Adrenal gland (tissue), 12 donors: ENCODE data around the gene TPBGL. TPM values are rescaled to one million over a fixed set of nuclear protein-coding genes. Genes with fewer than 3 reads are reported as not detected.

Experiments used
- DNase-seq, 7 donors: peaks; one replicate each; pipeline ENCODE4 v3.0.0-alpha.2; 2019 to 2020
- H3K27ac ChIP-seq, 5 donors: fragments of 200-600 bp; sonication (generic) in 4 of 5; 1 replicate in 3 of 5; 2 replicates in 2 of 5; pipeline versions ENCODE4 v1.5.1 to v1.8.0; 2016 to 2020; ENCODE audit warnings: mild to moderate bottlenecking in 1 of 5
- H3K27me3 ChIP-seq: fragments of 200-600 bp; 2 replicates; pipeline ENCODE4 v1.8.0; 2021
- H3K36me3 ChIP-seq, 2 donors: fragments of 200-600 bp; replicated peaks in 1 of 2; 1 replicate in 1 of 2; 2 replicates in 1 of 2; pipeline versions ENCODE4 v1.5.1 to v1.8.0; 2018 to 2022
- H3K4me1 ChIP-seq, 2 donors: fragments of 200-600 bp; replicated peaks in 1 of 2; 1 replicate in 1 of 2; 2 replicates in 1 of 2; pipeline versions ENCODE4 v1.5.1 to v1.8.0; 2018 to 2021
- H3K4me3 ChIP-seq, 4 donors: fragments of 200-600 bp; sonication (generic) in 3 of 4; one replicate each; pipeline ENCODE4 v1.5.1; 2016 to 2018
- H3K9me3 ChIP-seq, 3 donors: fragments of 200-600 bp; sonication (generic) in 1 of 3; replicated peaks in 1 of 3; 1 replicate in 2 of 3; 2 replicates in 1 of 3; pipeline versions ENCODE4 v1.5.1 to v1.8.0; 2016 to 2021
- CTCF ChIP-seq, 6 experiments: fragments of 450-650 bp in 4 of 6; fragments of 200-600 bp in 2 of 6; sonication (generic) in 1 of 6; IDR thresholded peaks; 1 replicate in 5 of 6; 2 replicates in 1 of 6; pipeline versions ENCODE4 v1.5.1 to v1.8.0; 2016 to 2021; ENCODE audit warnings: antibody characterized with exemption in 6 of 6, mild to moderate bottlenecking in 2 of 6, moderate library complexity in 1 of 6
- POLR2A ChIP-seq, 2 donors: fragments of 450-650 bp; IDR thresholded peaks; one replicate each; pipeline ENCODE4 v1.6.1; 2017; ENCODE audit warnings: antibody characterized with exemption in 2 of 2, mild to moderate bottlenecking in 2 of 2, moderate library complexity in 1 of 2
- WGBS, 4 donors: extraction: QIAGEN DNeasy Blood & Tissue Kit in 2 of 4; methylation state at CpG; one replicate each; pipeline versions ENCODE4 v1.1.5 to v1.1.7; 2013 to 2017; 5-methylcytosine and 5-hydroxymethylcytosine counted together
- intact Hi-C, 2 donors: fragments of 100-400 bp; cut with DNase I; formaldehyde crosslinking; loops; one replicate each; pipeline versions ENCODE4 v1.14.1 to v1.15.0; 2022 to 2023
- polyA plus RNA-seq, 3 donors: library from polyadenylated mRNA; stranded (reverse); fragments of 200-250 nt in 2 of 3; fragments of 350-450 nt in 1 of 3; fragmentation: Illumina TruSeq in 1 of 3; extraction: RNeasy Lipid Tissue Mini Kit (QIAGEN cat#74804) in 1 of 3; gene quantifications; one replicate each; pipeline ENCODE4 v1.2.3, GENCODE V29; 2013 to 2014
- total RNA-seq, 9 donors: library from RNA; depleted of rRNA in 4 of 9; stranded (reverse); fragments of >200 nt in 4 of 9; fragments of 120-200 nt in 1 of 9; fragmentation: NEBNext Ultra II Directional in 1 of 9; extraction: Animal tissue kit (Norgen Biotek cat#: 25700) in 1 of 9; gene quantifications; one replicate each; pipeline versions ENCODE4 v1.1.0 to v1.2.4, GENCODE V29; 2013 to 2023
- donor health status: healthy with polysubstance abuse.
- donor health status: Bipolar disorder and iron deficiency.
- donor health status: DM: yes; HTN: yes; CAD: no.
- donor health status: DM: no; HTN: no; CAD: no.
- donor health status: DM: no; HTN: no; CAD: no.
- donor health status: DM: yes; HTN: yes; CAD: no.

Gene TPBGL
- total and polyA plus RNA-seq, 12 donors = 0.11 to 4.3 (median 1.4) TPM

DNA sequence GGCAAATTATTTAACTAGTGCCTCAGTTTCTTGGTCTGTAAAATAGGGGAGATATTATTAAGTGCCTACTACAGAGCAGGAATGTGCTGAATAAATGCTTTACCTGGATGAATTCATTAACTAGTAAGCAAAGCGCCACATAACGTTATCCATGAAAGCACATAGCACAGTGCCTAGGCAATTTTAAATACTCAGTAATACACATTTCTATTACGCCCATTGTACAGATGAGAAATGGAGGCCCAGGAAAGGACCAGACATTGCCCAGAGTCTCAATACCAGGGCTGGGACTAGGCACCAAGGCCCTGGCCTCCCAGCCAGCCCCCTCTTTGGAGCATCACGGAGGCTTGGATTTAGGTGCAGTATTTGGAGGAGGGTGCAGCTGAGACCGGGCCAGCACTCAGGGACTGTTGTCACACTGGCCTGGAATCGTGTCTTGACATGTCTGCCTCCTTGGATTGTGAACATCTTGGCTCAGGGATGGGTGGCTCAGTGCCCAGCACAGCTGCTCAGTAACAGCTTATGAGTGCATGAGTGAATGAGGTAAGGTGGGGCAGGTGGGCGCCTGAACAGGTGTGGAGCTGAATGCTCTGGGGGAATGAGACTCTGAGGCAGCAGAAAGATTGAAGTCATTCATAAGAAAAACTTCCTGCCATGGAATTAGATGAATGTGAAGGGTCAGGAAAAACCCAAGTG, 42.1 kb upstream of the TPBGL start:
- H3K9me3 ChIP-seq = no peaks in the 10 kb centered on the region
- WGBS, 4 donors = 85 to 91% (median 88%) methylated on average over 6 to 7 of the region's 7 CpGs
- no peak for TF ChIP-seq CTCF (IDR thresholded peaks at IDR 0.05)
- TF ChIP-seq POLR2A (IDR thresholded peaks at IDR 0.05) = no peak
- DNase-seq = no peak
- H3K27ac ChIP-seq = peak overlapping the region in 1 of 5 donors; percentile 9
- peaks cover 0 to 17% of the 10 kb centered on the region in 2 donors for H3K36me3 ChIP-seq
- no peaks in the 10 kb centered on the region for H3K27me3 ChIP-seq
- intact Hi-C loops = no loop called here
- H3K4me1 ChIP-seq = peaks cover 5 to 26% of the 10 kb centered on the region in 2 donors
- no peak overlapping the region for H3K4me3 ChIP-seq

GRCh38 chr11:75199412-75199955, 41.1 kb upstream of the TPBGL start:
- WGBS, 4 donors = 83 to 91% (median 86%) methylated on average over 4 to 5 of the region's 5 CpGs
- peaks cover 5 to 27% of the 10 kb centered on the region in 2 donors for H3K4me1 ChIP-seq
- intact Hi-C loops = no loop called here
- peak overlapping the region in 1 of 5 donors; percentile 34 for H3K27ac ChIP-seq
- no peaks in the 10 kb centered on the region for H3K27me3 ChIP-seq
- no peak for DNase-seq
- H3K9me3 ChIP-seq = no peaks in the 10 kb centered on the region
- H3K4me3 ChIP-seq = no peak overlapping the region
- peaks cover 0 to 15% of the 10 kb centered on the region in 2 donors for H3K36me3 ChIP-seq
- TF ChIP-seq POLR2A (IDR thresholded peaks at IDR 0.05) (no peak), CTCF (IDR thresholded peaks at IDR 0.05) (no peak)

- no peak for TF ChIP-seq CTCF (IDR thresholded peaks at IDR 0.05)
- TF ChIP-seq POLR2A (IDR thresholded peaks at IDR 0.05) = no peak
- 54 to 70% (median 56%) methylated on average over 8 to 10 of the region's 10 CpGs for WGBS, 4 donors
- DNase-seq = peak in 4 of 7 donors; percentile 39 to 59 (median 40)
Observed at GRCh38 chr11:75200051-75200450, 40.5 kb upstream of the TPBGL start.

DNA sequence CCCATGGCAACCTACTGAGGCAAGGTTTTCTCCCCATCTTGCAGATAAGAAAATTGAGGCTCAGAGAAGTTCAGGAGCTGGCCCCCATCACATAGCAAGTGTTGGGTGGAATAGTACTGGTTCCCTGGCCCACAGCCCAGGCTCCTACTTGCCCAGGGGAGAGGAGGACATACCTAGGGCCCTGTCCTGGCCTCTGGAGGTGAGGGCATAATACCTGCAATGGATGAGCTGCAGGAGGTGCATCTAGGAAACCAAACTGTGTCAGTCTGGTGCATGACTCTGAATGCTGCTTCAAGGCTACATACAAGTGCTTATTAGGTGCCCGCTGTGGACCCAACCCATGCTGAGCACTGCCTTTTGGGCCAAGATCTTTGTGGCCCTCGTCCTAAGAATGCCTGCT, 40.0 kb upstream of the TPBGL start:
- intact Hi-C loops = loop anchor here in 1 of 2 donors (5.0 to 10.0 kb wide), 2 partner anchors 53 to 176 kb away; no protein-coding TSS in a partner anchor
- peaks cover 0 to 21% of the 10 kb centered on the region in 2 donors for H3K4me1 ChIP-seq
- no peaks in the 10 kb centered on the region for H3K9me3 ChIP-seq
- H3K4me3 ChIP-seq = no peak overlapping the region
- H3K27me3 ChIP-seq = no peaks in the 10 kb centered on the region
- TF ChIP-seq POLR2A (IDR thresholded peaks at IDR 0.05) = no peak
- TF ChIP-seq CTCF (IDR thresholded peaks at IDR 0.05) = no peak
- 84 to 93% (median 87%) methylated on average over 1 to 2 of the region's 2 CpGs for WGBS, 4 donors
- H3K36me3 ChIP-seq = peaks cover 0 to 15% of the 10 kb centered on the region in 2 donors
- DNase-seq = no peak
- no peak overlapping the region for H3K27ac ChIP-seq

More at GRCh38 chr11:75200051-75200450, 40.5 kb upstream of the TPBGL start:
- H3K36me3 ChIP-seq = peaks cover 0 to 15% of the 10 kb centered on the region in 2 donors
- H3K27ac ChIP-seq = peak overlapping the region in 1 of 5 donors; percentile 34
- no peaks in the 10 kb centered on the region for H3K27me3 ChIP-seq
- no peak overlapping the region for H3K4me3 ChIP-seq
- intact Hi-C loops = loop anchor here in 1 of 2 donors (5.0 to 10.0 kb wide), 2 partner anchors 53 to 175 kb away; no protein-coding TSS in a partner anchor
- H3K9me3 ChIP-seq = no peaks in the 10 kb centered on the region
- H3K4me1 ChIP-seq = peaks cover 2 to 25% of the 10 kb centered on the region in 2 donors
